EH (cell line): ENCODE data around the gene AKAP6.

Experiments
- DNase-seq: peaks from one replicate; pipeline ENCODE4 v3.0.0-alpha.2; 2015; ENCODE audit warnings: low read depth

Gene AKAP6

DNA sequence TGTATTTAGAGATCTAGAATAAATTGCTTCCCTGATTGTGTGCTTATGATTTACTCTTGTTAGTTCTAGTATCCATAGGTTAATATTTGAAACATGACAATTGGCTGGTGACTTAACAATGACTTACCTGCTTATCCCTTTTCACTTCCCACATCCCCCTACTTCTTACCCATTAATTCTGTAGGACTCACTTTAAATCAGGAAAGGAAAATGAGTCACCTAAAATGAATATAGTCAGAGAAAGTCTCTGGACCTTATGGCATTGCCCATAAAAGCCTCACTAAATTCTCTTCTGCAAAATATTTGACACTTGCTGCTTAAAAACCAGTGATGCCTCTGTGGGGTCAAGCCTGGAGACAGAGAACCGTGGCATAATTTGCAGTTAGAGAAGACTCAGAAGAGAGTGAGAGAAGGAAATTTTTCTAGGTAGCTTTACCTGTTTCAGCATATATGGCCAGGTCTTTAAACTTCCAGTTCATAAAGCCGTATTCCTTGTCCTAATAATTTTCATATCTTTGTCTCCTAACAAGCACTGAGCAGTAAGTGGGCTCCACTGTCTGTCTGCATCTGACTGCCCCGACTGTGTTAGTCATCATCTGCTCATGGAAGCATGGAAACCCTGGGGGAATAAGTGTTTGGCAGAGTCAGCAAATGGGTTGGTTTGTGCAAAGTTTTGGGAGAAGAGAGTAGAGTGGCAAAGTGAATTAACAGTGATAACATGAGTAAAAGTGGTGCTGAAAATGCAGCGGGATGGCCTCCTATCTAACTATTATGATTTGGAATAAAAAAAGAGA lies 294.4 kb downstream of the AKAP6 start:
- peak; percentile 67 for DNase-seq

DNA sequence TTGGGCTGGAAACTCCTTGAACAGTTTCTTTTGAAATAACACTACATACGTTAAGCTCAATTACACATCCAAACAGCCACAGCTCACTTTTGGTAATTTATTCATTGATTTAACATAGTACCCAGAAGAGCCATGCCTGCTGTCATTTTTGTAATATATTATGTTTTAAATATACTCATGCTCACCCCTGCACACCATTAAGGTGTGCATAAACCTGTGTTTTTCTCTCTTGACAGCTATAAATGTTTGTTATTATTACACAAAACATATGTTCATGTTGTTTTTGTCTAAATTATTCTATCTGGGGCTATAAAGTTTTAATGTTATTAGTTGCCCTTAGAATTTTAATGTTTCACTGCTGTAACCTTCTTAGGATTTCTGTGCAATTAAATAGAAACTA lies 296.1 kb downstream of the AKAP6 start:
- no peak for DNase-seq

DNA sequence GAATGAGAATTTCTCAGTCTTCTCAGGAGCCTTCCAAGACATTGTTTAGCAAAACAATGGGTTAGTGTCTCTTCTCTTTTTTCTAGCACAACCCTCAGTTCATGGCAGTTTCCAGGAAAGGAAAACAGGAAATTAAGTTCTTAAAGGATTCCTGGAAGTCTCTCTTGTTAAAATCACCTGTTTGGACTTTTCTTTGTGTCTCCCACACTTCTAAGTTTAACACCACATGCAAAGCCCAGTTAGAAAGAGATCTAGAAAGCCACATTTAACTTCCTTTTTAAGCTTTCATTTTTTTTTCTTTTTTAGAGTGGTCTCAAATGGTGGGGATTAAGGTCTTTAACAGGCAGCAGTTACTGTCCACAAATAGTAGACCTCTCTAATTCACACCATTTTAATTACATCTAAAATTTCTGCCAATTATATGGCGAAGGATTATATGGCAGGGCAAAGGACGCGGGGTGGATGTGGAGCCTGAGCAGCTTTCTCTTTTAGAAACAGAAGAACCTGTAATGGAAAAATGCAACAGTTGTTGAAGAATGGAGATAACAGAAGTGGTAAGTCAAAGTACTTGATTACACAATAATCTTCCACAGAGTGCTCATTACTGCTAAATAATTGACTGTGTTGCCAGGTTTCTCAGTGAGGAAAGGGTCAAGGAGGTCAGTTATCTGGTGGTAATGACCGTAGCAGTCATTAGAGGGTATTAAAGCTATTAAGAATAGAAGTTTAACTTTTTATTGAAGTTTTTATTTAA lies 298.6 kb downstream of the AKAP6 start:
- no peak for DNase-seq

DNA sequence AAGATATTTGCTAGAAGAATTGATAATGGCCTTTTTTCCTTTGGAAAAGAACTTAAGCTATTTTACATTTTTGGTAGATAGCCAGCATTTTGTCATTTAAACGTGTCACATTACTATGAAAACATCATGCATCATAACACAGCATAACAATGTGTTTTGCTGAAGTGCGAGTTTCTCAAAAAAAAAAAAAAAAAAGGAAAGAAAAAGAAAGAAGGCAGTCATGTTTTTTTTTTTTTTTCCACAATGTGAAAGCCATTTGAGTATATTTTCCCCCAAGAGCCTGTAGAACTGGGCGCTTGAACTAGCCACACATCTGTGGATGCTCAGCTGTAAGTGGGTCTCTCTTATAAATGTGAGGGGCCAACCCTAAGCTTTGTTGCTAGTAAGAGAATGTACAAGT lies 300.1 kb downstream of the AKAP6 start:
- no peak for DNase-seq

DNA sequence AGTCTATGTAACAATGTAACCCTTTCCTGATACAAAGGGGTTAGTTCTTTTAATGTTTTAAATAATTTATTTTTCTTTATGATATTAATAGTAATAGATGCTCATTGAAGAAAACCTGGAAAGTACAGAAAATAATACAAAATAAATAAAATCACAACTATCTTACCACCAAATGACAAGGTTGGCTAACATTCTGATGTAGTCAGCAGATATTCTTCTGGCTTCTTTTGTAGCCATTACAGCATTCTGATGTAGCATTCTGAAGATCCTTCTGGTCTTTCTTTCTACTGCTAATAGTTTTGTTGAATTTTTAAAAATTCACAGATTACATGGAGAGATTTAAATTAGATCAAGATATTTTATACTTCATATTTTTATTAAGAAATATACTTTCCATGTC lies 301.6 kb downstream of the AKAP6 start:
- no peak for DNase-seq

DNA sequence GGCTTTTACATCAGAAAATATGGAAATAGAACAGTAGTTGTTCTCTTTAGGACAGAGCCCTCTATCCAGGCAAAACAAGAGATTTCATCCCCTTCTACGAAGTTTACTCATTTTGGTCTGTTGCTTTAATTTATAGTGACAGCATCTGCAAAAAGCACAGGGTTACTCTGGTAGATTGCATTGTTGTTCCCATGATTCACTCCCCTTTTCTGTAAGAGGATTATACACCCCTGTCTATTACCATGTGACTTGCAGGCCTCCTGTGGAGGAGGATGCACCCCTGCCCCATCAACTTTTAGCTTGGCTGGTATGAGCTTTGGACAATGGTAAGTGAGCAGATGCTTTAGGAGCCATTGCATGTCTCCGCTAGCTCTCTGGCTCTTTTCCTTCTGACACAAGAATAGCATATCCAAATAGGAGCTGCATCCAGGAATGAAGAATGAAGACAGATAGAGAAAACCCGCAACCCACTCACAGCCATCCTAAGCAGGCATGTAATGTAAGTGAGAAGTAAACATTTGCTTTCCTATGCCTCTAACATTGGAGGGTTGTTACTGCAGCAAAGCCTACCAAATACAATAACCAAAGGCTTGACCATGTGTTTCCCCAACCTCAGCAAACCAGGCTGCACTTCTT lies 304.2 kb downstream of the AKAP6 start:
- DNase-seq = peak; percentile 15

DNA sequence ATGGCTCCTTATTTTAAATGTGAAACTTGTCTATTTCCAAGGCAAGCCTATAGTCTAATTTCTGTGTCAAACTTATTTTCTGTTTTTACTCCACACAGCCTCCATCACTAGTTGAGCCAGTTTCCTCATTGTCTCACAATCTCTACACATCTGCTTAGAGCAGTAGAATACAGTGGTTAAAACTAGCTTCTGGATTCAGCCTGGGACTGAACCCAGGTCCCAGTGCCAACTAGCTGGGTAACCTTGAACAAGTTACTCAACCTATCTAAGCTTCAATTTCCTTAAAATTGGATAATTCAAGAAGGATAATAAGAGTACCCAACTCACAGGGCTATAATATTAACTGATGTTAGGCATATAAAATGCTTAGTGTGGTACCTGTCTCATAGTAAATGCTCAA lies 304.8 kb downstream of the AKAP6 start:
- no peak for DNase-seq

DNA sequence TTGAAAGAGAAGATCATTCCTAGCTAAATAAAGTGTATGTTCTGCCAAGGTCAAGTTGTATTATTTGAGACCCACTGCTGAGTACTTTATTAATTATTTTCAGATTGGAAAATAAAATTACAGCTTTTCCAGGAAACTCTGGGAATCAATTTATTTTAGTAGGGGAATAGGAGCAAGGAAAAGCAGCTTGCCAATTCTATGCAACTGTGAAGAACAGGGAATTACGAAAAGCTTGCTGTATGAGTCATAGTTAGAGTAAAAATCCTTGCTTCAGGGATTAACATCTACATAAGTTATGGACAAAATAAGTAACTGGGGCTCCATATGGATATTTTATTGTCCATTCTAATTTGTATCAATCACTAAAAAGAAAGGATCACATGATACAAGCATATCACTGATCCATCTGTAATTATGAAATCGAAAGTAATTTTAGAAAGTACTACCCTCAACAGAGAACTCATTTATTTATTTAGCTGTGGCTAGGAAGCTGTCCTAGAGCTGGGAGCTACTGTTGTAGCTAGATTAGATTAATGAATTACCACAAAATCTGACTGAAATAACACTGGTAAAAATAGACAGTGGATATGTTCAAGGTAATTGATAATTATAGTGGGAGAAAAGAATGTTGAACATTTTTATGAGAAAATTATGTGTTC lies 306.1 kb downstream of the AKAP6 start:
- DNase-seq = peak; percentile 69

DNA sequence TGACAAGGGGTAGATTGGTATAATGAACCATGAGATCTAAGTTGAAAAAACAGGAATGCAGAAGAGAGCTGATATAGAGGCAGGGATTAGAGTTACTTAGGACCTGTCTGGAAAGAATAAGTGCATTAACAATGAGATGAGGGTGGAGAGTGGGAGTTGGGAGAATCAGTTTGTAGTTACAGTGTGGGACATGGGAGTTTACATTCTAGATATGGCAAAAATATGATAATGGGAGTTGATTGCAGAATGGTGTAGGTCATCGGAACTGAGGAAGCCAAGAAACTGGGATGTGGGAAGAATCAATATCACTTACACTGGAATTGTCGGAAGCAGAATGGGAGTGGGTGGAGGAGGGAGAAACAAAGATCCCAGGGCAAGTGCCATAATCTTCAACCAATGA lies 308.5 kb downstream of the AKAP6 start:
- DNase-seq = no peak

DNA sequence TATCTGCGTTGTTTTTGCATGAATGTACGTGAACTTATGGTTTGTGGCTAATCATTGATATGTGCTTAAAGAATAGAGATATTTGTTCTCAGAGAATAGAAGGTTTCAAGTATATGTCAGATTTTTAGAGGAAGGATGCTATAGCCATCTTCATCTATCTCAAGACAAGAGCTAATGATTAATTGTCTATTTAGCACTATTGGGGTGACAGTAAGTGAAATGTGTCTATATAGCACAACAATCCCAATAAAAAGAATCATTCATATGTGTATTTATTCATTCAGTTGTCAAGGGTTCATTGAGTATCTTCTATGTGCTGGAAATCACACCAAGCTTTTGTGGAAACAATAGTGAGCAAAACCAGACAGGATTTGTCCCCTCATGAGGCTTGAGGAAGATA lies 310.1 kb downstream of the AKAP6 start:
- no peak for DNase-seq

DNA sequence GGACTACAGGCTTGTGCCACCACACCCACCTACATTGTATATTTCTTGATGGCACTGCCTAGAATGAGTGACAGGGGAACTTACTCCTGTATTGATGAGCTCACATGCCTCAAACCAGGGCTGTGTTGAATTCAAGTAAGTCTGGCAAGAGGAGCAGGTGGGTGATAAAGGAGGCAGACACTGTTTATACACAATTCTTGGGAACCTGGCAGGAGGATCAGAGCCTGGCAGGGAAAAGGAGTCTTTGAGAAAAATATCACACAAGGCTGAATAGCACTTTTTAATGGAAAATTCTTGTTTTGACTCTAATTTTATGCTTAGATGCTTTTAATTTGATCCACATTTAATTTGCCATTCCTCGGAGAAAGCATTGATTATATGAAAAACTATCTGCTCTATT lies 316.5 kb downstream of the AKAP6 start:
- DNase-seq = no peak

DNA sequence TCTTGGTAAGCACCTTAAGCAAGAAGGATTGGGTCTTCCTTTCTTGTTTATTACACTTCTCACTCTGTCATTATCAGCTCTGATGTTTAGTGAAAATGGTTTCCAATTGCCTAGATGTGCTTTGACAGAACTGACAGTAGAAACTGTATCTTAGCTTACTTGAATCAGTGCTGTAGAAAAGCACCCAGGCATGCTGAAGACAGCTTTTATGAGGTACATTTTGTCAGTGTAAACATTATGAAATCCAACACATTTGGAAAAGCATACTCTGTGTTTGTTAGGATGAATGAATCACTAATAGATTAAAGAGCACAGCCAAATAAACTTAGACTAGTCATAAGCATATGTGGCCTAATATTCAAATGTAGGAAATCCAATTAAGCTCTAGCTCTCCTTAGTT lies 319.3 kb downstream of the AKAP6 start:
- DNase-seq = peak; percentile 84

DNA sequence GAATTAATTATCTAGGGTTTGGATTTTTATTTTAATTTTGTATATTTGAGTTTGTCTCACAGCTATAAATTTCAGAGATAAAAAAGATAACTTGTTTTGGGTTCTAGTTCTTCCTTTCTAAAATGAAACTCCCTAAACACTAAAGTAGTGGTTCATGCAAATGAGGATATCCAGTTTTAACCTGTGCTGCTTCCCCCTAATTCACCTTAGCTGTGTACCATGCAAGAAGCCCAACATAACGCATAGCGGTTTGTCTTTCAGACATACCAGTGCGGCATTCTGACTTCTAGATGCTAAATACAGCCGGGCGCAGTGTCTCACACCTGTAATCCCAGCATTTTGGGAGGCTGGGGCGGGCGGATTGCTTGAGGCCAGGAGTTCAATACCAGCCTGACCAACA lies 320.9 kb downstream of the AKAP6 start:
- DNase-seq = no peak

DNA sequence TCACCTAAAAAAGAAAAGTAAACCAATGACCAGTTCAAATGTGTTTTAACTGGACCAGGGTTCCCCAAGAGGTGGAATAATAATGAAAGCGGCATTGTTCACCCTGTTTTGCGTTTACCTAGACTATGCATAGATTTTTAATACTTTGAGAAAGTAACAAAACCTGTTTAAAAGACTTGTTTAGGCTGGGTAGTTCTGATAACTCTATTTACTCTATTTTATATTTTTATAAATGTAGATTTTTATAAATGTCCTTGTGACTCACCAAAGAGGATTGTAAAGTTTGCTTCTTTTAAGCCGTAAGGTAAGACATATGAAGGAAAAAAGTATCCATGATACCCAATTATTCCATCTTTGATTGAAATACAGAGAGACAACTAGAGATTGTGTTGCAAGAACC lies 321.6 kb downstream of the AKAP6 start:
- no peak for DNase-seq

DNA sequence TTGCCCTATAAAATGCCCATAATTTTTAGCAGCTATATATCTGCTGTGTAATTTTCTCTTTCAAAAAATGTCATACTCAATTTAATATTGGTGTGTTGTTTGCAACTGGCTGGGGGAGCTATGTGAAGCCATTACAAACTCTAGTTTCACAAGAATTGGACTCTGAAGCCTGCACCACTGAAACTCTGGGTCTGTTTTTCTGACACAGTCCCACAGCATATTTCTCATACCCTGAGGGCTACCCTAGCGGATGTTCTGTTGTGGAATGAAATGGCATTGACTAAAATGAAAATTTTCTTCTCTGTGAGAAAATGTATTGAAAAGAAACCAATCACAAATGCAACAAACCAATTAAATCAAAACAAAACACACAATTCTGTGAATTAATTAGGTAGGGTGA lies 325.0 kb downstream of the AKAP6 start:
- peak; percentile 35 for DNase-seq

DNA sequence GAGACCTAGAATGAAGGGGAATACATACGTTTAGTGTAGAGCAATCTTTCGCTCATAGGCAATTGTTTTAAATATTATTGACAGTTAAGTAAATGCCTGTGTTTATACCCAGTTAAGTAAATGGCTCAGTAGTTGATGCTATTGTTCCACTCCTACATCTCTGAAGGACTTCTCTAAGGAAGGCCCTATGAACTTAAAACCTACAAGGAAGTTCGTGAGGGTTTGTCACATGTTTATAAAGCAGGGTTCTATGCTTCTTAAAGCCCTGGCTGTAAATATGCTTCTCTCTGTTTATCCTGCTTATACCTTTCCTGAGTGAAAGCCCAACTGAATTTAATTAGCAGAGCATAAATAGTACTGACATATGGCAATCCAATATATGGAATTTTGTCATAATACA lies 327.5 kb downstream of the AKAP6 start:
- no peak for DNase-seq

DNA sequence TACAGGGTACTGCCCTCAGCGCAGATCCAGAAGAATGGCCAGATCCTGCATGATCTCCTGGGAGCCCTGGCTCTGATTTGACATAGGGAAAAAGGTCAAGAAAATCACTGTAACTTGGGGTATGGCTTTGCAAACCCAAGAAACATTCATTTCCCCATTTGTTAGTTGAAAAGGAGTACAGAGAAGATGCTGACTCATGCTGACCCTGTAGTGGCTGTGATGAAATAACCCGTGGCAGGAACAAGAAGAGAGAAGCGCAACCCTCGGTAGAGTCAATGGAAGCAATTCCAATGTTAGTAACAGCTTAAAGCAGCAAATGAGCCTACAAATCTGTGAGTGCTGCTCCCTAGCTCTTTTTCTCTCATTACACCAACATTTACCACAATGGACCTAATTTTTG lies 328.0 kb downstream of the AKAP6 start:
- peak; percentile 60 for DNase-seq

DNA sequence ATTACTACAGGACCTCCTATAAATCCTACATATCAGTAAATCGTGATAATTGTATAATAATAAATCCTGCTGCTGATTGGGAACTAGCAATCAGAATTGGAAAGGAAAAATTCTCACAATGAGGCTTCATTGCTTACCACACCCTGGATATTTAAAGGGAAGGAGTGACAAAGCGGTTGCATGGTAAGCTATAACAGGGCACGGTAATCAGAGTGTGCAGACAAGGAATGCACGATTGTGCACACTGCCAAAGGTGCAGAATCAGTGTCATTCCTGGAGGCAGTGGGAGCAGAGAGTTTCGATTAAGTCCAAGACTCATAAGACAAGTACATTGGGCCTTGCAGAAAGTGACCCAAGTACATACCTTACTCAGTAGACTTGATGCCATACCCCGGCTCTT lies 332.1 kb downstream of the AKAP6 start:
- no peak for DNase-seq

DNA sequence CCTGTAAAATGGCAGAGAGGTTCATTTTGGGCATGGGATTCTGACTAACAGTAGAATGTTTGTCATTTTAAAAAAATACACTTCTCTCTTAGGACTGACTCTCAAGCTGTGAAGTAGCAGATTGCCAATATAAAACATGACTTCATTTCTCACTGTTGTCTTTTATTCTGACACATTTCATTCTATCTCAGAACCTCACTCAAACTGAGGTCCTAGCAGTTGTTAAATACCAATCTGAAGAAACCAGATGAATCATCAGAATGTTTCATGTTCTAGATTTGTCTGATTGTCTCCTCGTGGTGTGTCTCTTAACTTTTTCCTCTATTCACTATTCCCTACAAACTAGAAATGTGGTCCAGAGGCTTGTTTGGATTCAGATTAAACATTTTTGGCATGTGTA lies 333.1 kb downstream of the AKAP6 start:
- peak; percentile 74 for DNase-seq

DNA sequence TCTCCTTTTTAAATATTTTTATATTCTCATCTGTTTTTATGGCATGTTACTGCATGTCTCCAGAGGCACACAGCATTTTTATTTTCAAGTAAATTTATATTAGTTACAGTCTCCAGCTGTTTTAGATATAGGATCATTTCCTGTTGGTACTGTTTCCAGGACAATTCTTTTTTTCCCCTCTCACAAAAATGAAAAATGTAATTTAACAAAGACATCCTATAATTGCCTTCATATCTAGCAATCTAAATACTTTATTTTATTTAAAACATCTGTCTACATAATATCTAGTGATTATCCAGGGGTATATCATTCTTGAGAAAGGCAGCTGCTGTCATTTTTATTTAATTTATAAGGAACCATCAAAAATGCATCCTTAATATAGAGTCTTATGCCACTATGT lies 337.2 kb downstream of the AKAP6 start:
- peak; percentile 23 for DNase-seq

DNA sequence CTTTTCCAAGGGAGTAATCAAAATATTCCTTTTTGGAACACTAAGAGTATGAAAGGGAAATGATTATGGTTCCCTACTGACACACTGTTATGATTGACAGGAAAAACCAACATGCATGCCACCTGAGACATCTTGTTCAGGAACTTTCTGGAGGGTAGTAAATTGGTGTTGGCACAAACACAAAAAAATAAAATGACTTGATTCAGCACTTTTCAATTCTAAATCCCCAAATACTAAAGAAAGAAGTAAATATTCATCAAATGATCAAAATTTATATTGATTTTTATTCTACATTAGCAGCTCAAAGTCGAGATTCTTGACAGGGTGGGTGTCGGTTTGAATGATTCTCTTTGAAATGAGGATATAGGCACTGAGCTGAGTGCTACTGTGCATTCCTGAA lies 338.2 kb downstream of the AKAP6 start:
- DNase-seq = no peak

DNA sequence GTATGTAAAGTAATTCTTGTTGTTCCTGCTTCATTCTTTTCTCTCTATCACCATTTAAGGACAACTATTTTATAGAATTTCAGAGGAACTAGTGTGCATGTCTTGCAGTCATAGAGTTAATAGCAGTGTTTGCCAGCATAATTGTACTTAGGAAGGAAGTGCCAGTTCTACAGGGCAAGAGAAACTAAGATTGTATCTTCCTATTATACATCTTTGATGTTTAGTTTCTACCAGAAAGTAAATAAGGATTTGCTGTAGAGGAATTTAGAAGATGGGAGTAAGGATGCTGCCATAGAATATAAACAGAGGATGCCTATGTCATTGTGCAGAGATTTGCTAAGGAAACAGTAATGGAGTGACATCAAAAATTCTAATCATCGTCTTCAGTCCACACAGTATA lies 338.7 kb downstream of the AKAP6 start:
- DNase-seq = no peak

DNA sequence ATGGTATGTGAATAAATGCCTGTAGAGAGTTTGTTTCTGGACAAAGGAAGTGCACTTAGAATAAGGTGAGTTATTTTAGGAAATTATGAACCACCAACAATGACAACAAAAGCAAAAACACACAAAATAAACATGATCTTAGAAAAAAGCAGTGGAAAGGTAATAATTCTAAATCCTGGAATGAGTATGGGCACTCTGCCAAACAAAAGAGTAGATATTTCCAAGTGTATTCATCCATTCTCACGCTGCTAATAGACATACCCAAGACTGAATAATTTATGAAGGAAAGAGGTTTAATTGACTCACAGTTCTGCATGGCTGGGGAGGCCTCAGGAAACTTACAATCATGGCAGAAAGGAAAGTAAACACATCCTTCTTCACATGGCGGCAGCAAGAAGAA lies 340.3 kb downstream of the AKAP6 start:
- peak; percentile 32 for DNase-seq
